Heart right ventricle (tissue), 16 donors: ENCODE results near the gene RAPGEF2. TPM values are rescaled to one million over a fixed set of nuclear protein-coding genes. Genes with fewer than 3 reads are reported as not detected.

ENCODE experiments used
- ATAC-seq, 8 donors: fragments of 200-7000 bp; cut with Tn5 transposase; one replicate each; pipeline ENCODE4 v1.9.1; 2020; ENCODE audit warnings: mild to moderate bottlenecking in 8 of 8, moderate library complexity in 8 of 8, moderate number of reproducible peaks in 1 of 8
- DNase-seq, 2 donors: peaks; one replicate each; pipeline ENCODE4 v3.0.0-alpha.2; 2020
- H3K27ac ChIP-seq, 10 donors: fragments of 200-600 bp; sonication (generic) in 2 of 10; one replicate each; pipeline versions ENCODE4 v1.5.0 to v1.8.0; 2020 to 2022; ENCODE audit warnings: mild to moderate bottlenecking in 3 of 10
- H3K27me3 ChIP-seq, 7 donors: fragments of 200-600 bp; one replicate each; pipeline ENCODE4 v1.8.0; 2021 to 2022; ENCODE audit warnings: mild to moderate bottlenecking in 2 of 7
- H3K36me3 ChIP-seq, 9 donors: fragments of 200-600 bp; sonication (generic) in 1 of 9; one replicate each; pipeline versions ENCODE4 v1.5.0 to v1.8.0; 2020 to 2022; ENCODE audit warnings: mild to moderate bottlenecking in 2 of 9
- H3K4me1 ChIP-seq, 9 donors: fragments of 200-600 bp; sonication (generic) in 1 of 9; one replicate each; pipeline versions ENCODE4 v1.5.0 to v1.8.0; 2020 to 2022; ENCODE audit warnings: mild to moderate bottlenecking in 4 of 9
- H3K4me3 ChIP-seq, 10 donors: fragments of 200-600 bp; sonication (generic) in 2 of 10; one replicate each; pipeline versions ENCODE4 v1.5.0 to v1.8.0; 2020 to 2022; ENCODE audit warnings: mild to moderate bottlenecking in 7 of 10, moderate library complexity in 2 of 10
- H3K9me3 ChIP-seq, 11 donors: fragments of 200-600 bp in 10 of 11; sonication (generic) in 2 of 11; one replicate each; pipeline versions ENCODE4 v1.5.0 to v1.8.0; 2013 to 2022; ENCODE audit warnings: mild to moderate bottlenecking in 2 of 11, control low read depth in 1 of 11, moderate library complexity in 1 of 11
- CTCF ChIP-seq, 9 donors: fragments of 200-600 bp; sonication (generic) in 2 of 9; IDR thresholded peaks; one replicate each; pipeline versions ENCODE4 v1.5.0 to v1.8.0; 2021 to 2022; ENCODE audit warnings: antibody characterized with exemption in 9 of 9, mild to moderate bottlenecking in 5 of 9, moderate library complexity in 1 of 9
- WGBS, 2 donors: extraction: QIAGEN DNeasy Blood & Tissue Kit; methylation state at CpG; one replicate each; pipeline ENCODE4 v1.1.7; 2013; ENCODE audit warnings: inconsistent platforms in 1 of 2; 5-methylcytosine and 5-hydroxymethylcytosine counted together
- intact Hi-C, 10 donors: fragments of 100-400 bp; cut with DNase I; formaldehyde crosslinking; loops; one replicate each; pipeline versions ENCODE4 v1.11.1 to v1.14.2; 2022
- polyA plus RNA-seq, 2 donors: library from polyadenylated mRNA; stranded (reverse); fragments of 200-250 nt; gene quantifications; one replicate each; pipeline ENCODE4 v1.2.3, GENCODE V29; 2013
- total RNA-seq, 10 donors: library from RNA; stranded (reverse); fragmentation: NEBNext Ultra II Directional in 3 of 10; extraction: Animal tissue kit (Norgen Biotek cat#: 25700) in 3 of 10; gene quantifications; one replicate each; pipeline versions ENCODE4 v1.2.1 to v1.2.4, GENCODE V29; 2021 to 2023
- donor health status: Arrhythmogenic right ventricular cardiomyopathy.
- donor health status: ischemic (EF 13 %, LVEDD 7.1; RV severe dilation, severe dysfunction).
- donor health status: healthy with polysubstance abuse.
- donor health status: DM: no; HTN: yes; CAD: no.
- donor health status: DM: no; HTN: no; CAD: no.
- donor health status: ischemic (EF 25% LVEDD 6.9; RV normal size, moderate dysfunction).
- donor health status: ischemic (EF 25% LVEDD 5.7; RV mildly dilated, moderate dysfunction).
- donor health status: healthy.
- donor health status: DM: yes; HTN: yes; CAD: no.
- donor health status: Ischemic cardiomyopathy.
- donor health status: ischemic (EF 35%, LVEDD 5.7; RV mildly dilated, moderate dysfunction).
- donor health status: nonischemic (EF 11% LVEDD 7.7; RV severe dilation, severe dysfunction).
- donor health status: DM: yes; HTN: yes; CAD: no.
- donor health status: PGD.
- donor health status: ischemic (EF 29% LVEDD 5.4; RV normal size, mild dysfunction).
- donor health status: nonischemic (EF 23%, LVEDD 6.1; RV moderate dilation, normal function).

The RAPGEF2 gene
- total and polyA plus RNA-seq, 12 donors = 9.2 to 68.8 (median 53.7) TPM

- Histone ChIP-seq H3K9me3 (no peaks in the 10 kb centered on the region), H3K27ac (no peak overlapping the region), H3K4me1 (peaks cover 9 to 99% (median 81%) of the 10 kb centered on the region in 9 donors), H3K36me3 (no peaks in the 10 kb centered on the region), H3K4me3 (no peak overlapping the region), H3K27me3 (no peaks in the 10 kb centered on the region)
- DNase-seq (no peak), ATAC-seq (no peak)
- no peak for TF ChIP-seq CTCF (IDR thresholded peaks at IDR 0.05)
- 70 to 80% methylated on average over 4 of the region's 4 CpGs for WGBS, 2 donors
- intact Hi-C loops = no loop called here
Measured at GRCh38 chr4:159144112-159144694, 41.3 kb downstream of the RAPGEF2 start.

GRCh38 chr4:159145318-159145991, 42.6 kb downstream of the RAPGEF2 start:
- H3K9me3 ChIP-seq = no peaks in the 10 kb centered on the region
- DNase-seq = no peak
- no peak overlapping the region for H3K27ac ChIP-seq
- WGBS, 2 donors = 63 to 78% methylated on average over 4 of the region's 4 CpGs
- peak in 1 of 8 donors; percentile 14 for ATAC-seq
- H3K27me3 ChIP-seq = no peaks in the 10 kb centered on the region
- H3K4me3 ChIP-seq = no peak overlapping the region
- H3K36me3 ChIP-seq = no peaks in the 10 kb centered on the region
- no peak for TF ChIP-seq CTCF (IDR thresholded peaks at IDR 0.05)
- peaks cover 6 to 99% (median 78%) of the 10 kb centered on the region in 9 donors for H3K4me1 ChIP-seq
- intact Hi-C loops = loop anchor here in 1 of 10 donors (5.0 kb wide), 1 partner anchor 38 kb away; no protein-coding TSS in a partner anchor

GRCh38 chr4:159145992-159146330, 43.1 kb downstream of the RAPGEF2 start:
- 39 to 64% methylated on average over 1 of the region's 1 CpG for WGBS, 2 donors
- no peaks in the 10 kb centered on the region for H3K27me3 ChIP-seq
- H3K9me3 ChIP-seq = no peaks in the 10 kb centered on the region
- H3K4me3 ChIP-seq = no peak overlapping the region
- H3K4me1 ChIP-seq = peaks cover 8 to 99% (median 78%) of the 10 kb centered on the region in 9 donors
- no peak overlapping the region for H3K27ac ChIP-seq
- no peak for ATAC-seq
- intact Hi-C loops = loop anchor here in 1 of 10 donors (5.0 kb wide), 1 partner anchor 39 kb away; no protein-coding TSS in a partner anchor
- no peak for TF ChIP-seq CTCF (IDR thresholded peaks at IDR 0.05)
- no peaks in the 10 kb centered on the region for H3K36me3 ChIP-seq
- no peak for DNase-seq

GRCh38 chr4:159146488-159146887, 43.6 kb downstream of the RAPGEF2 start:
- Histone ChIP-seq H3K4me3 (no peak overlapping the region), H3K27me3 (no peaks in the 10 kb centered on the region), H3K27ac (no peak overlapping the region), H3K4me1 (peaks cover 11 to 99% (median 77%) of the 10 kb centered on the region in 9 donors), H3K36me3 (no peaks in the 10 kb centered on the region), H3K9me3 (no peaks in the 10 kb centered on the region)
- no peak for ATAC-seq
- intact Hi-C loops = loop anchor here in 1 of 10 donors (5.0 kb wide), 1 partner anchor 39 kb away; no protein-coding TSS in a partner anchor
- no peak for DNase-seq
- TF ChIP-seq CTCF (IDR thresholded peaks at IDR 0.05) = no peak
